GM19193 (cell line): Measurements from ENCODE around the gene CHN2.

Experiments used
- POLR2A ChIP-seq: IDR thresholded peaks from 4 replicates; pipeline ENCODE4 v1.6.1; 2011; ENCODE audit not compliant: insufficient read depth, insufficient read length; ENCODE audit errors: extremely low read depth

Gene CHN2

GRCh38 chr7:29422829-29423228 lies 228.3 kb downstream of the CHN2 start:
- TF ChIP-seq POLR2A = no peak

DNA sequence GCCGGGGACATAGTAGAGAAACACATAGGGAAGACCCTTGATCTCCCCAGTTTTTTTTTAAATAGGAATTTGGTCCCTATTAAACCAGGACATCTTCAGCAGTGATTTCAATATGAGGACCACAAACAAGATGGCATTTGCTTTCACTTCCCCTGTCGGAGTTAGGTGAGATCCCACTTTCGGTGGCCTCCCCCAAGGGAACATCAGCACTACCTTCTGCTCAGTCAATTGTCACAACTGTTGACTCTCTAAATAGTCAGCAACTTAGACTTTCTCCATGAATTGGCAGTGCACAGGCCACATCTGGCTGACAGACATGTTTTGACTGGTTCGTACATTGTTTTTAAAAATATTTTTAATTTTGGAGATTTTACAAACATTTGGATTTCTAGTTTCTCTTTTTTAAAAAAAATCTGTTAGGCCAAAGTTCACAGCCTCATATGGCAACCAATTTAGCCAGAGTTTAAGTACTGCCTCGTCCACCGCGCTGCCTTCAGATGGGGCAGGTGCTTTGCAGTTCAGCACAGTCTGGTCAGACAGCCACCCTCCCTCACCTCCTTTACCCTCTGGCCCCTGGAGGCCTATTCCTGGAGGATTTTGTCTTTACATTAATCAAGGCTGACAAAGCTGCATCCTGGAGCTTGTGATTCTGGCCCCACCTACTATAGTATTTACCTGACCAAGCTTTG lies 229.9 kb downstream of the CHN2 start:
- TF ChIP-seq POLR2A = no peak

DNA sequence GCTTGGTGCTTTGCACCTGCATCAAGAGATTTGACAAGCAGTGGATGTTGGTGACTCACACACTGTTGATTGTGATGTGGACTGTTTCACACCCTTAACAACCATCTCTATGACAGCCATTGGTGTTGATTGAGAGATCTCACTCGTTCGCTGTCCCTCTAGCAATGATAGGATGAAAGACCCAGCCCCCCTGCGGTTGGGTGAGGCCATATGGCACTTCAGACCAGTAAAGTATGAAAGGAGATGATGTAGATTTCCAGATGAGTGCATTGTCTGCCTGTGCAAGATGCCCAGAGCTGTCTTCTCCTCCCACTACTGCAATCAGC lies 230.4 kb downstream of the CHN2 start:
- no peak for TF ChIP-seq POLR2A

DNA sequence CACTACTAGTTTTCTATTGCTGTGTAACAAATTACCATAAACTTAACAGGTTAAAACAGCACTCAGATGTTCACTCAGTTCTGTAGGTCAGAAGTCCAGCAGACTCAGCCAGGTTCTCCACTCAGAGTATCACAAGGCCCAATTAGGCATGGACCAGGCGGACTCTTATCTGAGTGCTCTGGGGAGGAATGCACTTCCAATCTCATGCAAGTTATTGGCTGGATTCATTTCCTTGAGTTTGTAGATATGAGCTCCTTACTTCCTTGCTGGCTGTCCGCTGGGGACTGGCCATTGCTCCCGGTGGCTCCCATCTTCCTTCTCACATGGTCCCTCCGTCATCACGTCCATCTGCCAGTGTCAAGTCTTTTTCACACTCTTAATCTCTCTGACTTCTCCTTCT lies 232.0 kb downstream of the CHN2 start:
- no peak for TF ChIP-seq POLR2A

- no peak for TF ChIP-seq POLR2A
Observed at GRCh38 chr7:29429401-29429800, 234.8 kb downstream of the CHN2 start.

- TF ChIP-seq POLR2A = no peak
Observed at GRCh38 chr7:29430279-29430949, 235.8 kb downstream of the CHN2 start.

DNA sequence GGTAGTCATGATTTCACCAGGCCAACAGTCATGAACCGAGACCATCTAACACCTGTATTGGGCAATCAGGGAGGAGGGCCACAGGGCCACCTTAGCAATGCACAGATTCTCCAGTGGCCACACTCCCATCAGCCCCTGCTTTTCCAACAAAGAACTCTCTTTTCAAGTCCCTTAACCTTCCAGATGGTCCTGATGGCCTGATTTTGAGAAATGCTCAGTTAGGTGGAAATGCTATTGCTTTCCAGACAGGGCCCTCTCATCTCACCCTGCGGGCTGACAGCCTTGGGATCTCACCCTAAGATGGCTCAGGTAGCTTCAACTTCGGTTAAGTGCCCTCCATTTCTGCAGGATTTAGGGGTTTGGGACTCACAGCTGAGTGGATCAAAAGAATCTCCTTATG lies 237.1 kb downstream of the CHN2 start:
- TF ChIP-seq POLR2A = no peak

DNA sequence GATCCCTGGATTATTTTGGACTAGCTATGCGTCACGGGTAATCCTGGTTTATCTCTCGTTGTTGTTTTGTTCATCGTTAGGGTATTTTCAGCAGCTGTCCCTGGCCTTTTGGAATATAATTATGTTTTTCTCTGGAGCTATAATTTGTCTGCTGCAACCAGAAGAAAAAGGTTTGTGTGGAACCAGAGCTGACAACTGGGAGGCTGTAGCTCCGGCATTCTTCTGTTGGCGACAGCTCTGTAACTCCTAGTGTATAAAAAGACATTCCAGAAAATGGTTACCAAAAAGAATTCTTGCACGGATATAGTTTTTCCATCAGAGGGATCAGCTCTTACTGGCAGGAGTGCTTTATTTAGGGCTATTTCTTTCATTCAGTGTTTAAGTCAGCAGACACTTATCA lies 238.1 kb downstream of the CHN2 start:
- no peak for TF ChIP-seq POLR2A

- no peak for TF ChIP-seq POLR2A
Observed at GRCh38 chr7:29434380-29434768, 239.8 kb downstream of the CHN2 start.

- TF ChIP-seq POLR2A = no peak
Observed at GRCh38 chr7:29435167-29435566, 240.6 kb downstream of the CHN2 start.

DNA sequence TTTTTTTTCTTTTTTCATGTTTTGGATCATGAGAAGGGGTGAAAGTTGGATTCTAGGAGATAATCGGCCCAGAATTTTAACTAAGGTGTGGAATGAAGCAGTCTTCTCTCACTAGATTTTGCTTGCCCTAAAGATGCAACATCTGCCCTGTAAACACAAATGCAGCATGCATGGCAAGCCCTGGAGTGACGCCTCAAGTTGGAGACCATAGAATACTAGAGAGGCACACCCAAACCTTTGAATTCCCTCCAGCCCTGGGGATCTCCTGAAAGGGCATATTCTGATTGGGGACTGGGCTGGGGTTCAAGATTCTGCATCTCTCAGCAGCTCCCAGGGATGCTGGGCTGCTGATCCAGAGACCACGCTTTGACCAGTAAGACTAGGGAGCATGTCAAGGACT lies 241.3 kb downstream of the CHN2 start:
- TF ChIP-seq POLR2A = no peak

DNA sequence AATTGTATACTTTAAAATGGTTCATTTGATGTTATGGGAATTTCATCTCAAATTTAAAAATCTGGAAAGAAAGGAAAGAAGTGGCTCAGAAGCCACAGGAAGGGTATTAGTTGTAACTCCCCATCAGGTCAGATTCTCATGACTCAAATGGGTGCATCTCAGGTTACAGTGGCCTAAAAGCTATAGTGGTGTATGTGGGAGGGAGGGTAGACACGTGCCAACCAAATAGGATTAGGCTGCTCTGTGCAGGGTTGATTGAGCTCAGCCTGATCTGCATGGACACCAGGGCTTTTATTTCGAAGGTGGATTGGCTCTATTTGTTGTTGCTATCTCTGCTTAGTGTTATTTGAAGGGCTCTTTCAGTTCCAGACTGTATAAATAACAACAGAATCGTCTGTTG lies 247.6 kb downstream of the CHN2 start:
- no peak for TF ChIP-seq POLR2A

- no peak for TF ChIP-seq POLR2A
Observed at GRCh38 chr7:29443552-29443951, 249.0 kb downstream of the CHN2 start.

GRCh38 chr7:29444267-29444666 lies 249.7 kb downstream of the CHN2 start:
- no peak for TF ChIP-seq POLR2A

- TF ChIP-seq POLR2A = no peak
Observed at GRCh38 chr7:29445736-29446135, 251.2 kb downstream of the CHN2 start.

GRCh38 chr7:29447828-29448227 lies 253.3 kb downstream of the CHN2 start:
- no peak for TF ChIP-seq POLR2A
